Neural cell (in vitro differentiated cells): ENCODE data around the gene UBE2I.

Experiments
- POLR2AphosphoS5 ChIP-seq: IDR thresholded peaks from 2 replicates; pipeline ENCODE4 v1.6.1; 2012
- SMC3 ChIP-seq: fragments of 450-650 bp; conservative IDR thresholded peaks from 2 replicates; pipeline ENCODE4 v1.6.1; 2014; ENCODE audit warnings: antibody characterized with exemption, mild to moderate bottlenecking, moderate library complexity; ENCODE audit not compliant: poor library complexity
- TAF1 ChIP-seq: IDR thresholded peaks from 2 replicates; pipeline ENCODE4 v1.6.1; 2012; ENCODE audit warnings: low read depth
- TF ChIP-seq, protein P1 (sequence below): fragments of 450-650 bp; IDR thresholded peaks from 2 replicates; pipeline ENCODE4 v1.5.1; 2014; ENCODE audit warnings: antibody characterized with exemption, mild to moderate bottlenecking, moderate library complexity; ENCODE audit not compliant: poor library complexity, severe bottlenecking

DNA sequence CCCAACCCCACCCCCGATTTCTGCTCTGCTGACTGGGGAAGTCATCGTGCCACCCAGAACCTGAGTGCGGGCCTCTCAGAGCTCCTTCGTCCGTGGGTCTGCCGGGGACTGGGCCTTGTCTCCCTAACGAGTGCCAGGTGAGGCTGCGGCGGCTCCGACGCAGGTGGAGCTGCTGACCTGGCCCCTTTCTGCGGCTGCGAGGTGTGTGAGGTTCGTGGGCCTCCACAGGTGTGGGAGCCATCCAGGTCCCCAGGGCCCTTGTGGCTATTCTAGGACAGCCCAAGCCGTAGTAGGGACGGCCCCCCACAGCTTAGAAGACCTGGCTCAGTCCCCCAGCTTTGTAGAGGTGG lies 3.0 kb downstream of the UBE2I start:
- TF ChIP-seq, protein P1, sequence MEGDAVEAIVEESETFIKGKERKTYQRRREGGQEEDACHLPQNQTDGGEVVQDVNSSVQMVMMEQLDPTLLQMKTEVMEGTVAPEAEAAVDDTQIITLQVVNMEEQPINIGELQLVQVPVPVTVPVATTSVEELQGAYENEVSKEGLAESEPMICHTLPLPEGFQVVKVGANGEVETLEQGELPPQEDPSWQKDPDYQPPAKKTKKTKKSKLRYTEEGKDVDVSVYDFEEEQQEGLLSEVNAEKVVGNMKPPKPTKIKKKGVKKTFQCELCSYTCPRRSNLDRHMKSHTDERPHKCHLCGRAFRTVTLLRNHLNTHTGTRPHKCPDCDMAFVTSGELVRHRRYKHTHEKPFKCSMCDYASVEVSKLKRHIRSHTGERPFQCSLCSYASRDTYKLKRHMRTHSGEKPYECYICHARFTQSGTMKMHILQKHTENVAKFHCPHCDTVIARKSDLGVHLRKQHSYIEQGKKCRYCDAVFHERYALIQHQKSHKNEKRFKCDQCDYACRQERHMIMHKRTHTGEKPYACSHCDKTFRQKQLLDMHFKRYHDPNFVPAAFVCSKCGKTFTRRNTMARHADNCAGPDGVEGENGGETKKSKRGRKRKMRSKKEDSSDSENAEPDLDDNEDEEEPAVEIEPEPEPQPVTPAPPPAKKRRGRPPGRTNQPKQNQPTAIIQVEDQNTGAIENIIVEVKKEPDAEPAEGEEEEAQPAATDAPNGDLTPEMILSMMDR, result no peak
- TF ChIP-seq TAF1, result no peak
- TF ChIP-seq POLR2AphosphoS5, result no peak
- TF ChIP-seq SMC3, result no peak
